GM12891 (cell line): ENCODE measurements around the gene PXDN.

Source experiments
- PAX5 ChIP-seq: IDR thresholded peaks from 2 replicates; pipeline ENCODE4 v1.6.1; 2011; ENCODE audit warnings: low read length, moderate library complexity, mild to moderate bottlenecking; ENCODE audit not compliant: insufficient read depth, severe bottlenecking
- POLR2A ChIP-seq: IDR thresholded peaks from 2 replicates; pipeline ENCODE4 v1.6.1; 2011; ENCODE audit warnings: low read depth, low read length, control low read depth
- POLR2AphosphoS5 ChIP-seq: IDR thresholded peaks from 2 replicates; pipeline ENCODE4 v1.6.1; 2011; ENCODE audit warnings: low read depth, low read length, control low read depth
- POU2F2 ChIP-seq: IDR thresholded peaks from 2 replicates; pipeline ENCODE4 v1.6.1; 2011; ENCODE audit warnings: low read depth, mild to moderate bottlenecking, control low read depth, low read length, moderate library complexity
- SPI1 ChIP-seq: IDR thresholded peaks from 2 replicates; pipeline ENCODE4 v1.6.1; 2011; ENCODE audit warnings: low read depth, low read length, control low read depth
- TAF1 ChIP-seq: IDR thresholded peaks from 2 replicates; pipeline ENCODE4 v1.6.1; 2011; ENCODE audit warnings: low read depth, low read length, control low read depth

DNA sequence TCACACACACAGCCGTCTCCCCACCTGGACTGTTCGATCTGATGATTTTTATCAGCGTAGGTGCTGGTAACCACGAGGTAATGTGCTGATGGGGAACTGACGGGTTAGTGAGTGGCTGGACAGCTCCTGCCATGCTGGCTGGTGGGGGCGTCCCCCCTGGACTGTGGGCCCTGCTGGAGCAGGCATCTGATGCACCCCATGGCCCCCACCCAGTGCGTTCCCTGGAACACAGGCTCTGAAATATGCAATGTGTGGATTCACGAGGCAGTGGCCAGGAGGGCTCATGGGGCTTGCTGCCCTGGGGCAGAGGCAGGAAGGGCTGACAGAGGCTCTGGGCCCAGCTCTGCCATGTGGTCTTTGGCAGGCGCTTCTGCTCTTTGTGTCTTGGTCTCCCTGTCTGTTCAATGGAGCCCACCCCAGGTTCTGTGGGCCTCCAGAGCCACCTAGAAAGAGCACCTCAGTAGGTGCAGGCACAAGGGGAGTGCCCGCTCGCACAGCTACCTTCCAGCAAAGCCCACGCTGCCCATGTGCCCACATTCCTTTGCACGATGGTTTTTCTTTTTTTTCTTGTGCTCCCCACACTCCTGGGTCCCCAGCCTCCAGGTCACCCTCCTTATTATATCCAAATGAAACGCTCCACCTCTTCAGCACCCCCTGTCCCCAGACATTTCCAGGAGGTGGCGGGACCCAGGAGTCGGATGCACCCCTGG is 10.3 kb upstream of the PXDN start:
- TF ChIP-seq POLR2A (no peak), TAF1 (no peak), POU2F2 (no peak), SPI1 (no peak), POLR2AphosphoS5 (no peak), PAX5 (no peak)
